NB4 (cell line): ENCODE data around the gene TAC1.

Experiments used
- MAX ChIP-seq: IDR thresholded peaks from 2 replicates; pipeline ENCODE4 v1.6.1; 2011; ENCODE audit warnings: low read depth, low read length
- MYC ChIP-seq: IDR thresholded peaks from 2 replicates; pipeline ENCODE4 v1.6.1; 2011; ENCODE audit warnings: low read depth, low read length
- POLR2A ChIP-seq: IDR thresholded peaks from 2 replicates; pipeline ENCODE4 v1.6.1; 2011; ENCODE audit warnings: mild to moderate bottlenecking; ENCODE audit not compliant: insufficient read length; ENCODE audit errors: extremely low read depth
- TF ChIP-seq, protein P1 (sequence below): IDR thresholded peaks from one replicate; pipeline ENCODE4 v1.5.1; 2012; ENCODE audit warnings: low read depth, low read length

DNA sequence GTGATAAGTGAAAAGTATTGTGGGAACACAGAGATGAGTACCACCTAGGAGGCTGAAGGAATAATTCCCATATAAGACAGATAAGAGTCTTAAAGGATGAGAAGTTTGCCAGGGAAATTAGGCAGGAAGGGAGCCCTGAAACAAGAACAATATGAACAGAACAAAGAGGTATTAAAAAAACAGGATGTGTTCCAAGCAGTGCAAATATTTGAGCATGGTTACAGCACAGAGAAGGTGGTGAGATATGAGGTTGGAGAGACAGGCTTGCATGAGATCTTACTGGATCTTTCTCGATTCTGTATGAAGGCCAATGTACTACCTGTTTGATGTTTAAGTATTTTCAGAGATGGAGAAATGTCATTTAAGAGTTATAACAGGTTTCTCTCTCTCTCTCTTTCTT lies 20.3 kb downstream of the TAC1 start:
- TF ChIP-seq MAX (no peak), MYC (no peak), POLR2A (no peak)
- TF ChIP-seq, protein P1, sequence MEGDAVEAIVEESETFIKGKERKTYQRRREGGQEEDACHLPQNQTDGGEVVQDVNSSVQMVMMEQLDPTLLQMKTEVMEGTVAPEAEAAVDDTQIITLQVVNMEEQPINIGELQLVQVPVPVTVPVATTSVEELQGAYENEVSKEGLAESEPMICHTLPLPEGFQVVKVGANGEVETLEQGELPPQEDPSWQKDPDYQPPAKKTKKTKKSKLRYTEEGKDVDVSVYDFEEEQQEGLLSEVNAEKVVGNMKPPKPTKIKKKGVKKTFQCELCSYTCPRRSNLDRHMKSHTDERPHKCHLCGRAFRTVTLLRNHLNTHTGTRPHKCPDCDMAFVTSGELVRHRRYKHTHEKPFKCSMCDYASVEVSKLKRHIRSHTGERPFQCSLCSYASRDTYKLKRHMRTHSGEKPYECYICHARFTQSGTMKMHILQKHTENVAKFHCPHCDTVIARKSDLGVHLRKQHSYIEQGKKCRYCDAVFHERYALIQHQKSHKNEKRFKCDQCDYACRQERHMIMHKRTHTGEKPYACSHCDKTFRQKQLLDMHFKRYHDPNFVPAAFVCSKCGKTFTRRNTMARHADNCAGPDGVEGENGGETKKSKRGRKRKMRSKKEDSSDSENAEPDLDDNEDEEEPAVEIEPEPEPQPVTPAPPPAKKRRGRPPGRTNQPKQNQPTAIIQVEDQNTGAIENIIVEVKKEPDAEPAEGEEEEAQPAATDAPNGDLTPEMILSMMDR: no peak
